Measurements from ENCODE around the gene CDH13. TPM values are rescaled to one million over a fixed set of nuclear protein-coding genes. Genes with fewer than 3 reads are reported as not detected.

CDH13 gene
- not detected for total RNA-seq

DNA sequence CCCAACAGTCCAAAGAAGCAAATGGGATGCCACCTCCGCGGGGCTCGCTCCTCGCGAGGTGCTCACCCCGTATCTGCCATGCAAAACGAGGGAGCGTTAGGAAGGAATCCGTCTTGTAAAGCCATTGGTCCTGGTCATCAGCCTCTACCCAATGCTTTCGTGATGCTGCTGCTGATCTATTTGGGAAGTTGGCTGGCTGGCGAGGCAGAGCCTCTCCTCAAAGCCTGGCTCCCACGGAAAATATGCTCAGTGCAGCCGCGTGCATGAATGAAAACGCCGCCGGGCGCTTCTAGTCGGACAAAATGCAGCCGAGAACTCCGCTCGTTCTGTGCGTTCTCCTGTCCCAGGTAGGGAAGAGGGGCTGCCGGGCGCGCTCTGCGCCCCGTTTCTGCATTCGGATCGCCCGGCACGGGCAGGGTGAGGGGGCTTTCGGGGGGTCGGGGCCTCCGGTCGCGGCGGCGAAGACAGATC, at the start of gene CDH13:
Gene CDH13, plus strand, starts transcription at position 179 of the 471 bp plus-strand sequence.
- H3K4me3 Mint-ChIP-seq = peak within 1 kb of the TSS; percentile 26 to 52
- peaks cover 70% of the 10 kb centered on the region for H3K27me3 Mint-ChIP-seq (ENCODE audit: low read depth)
- H3K36me3 Mint-ChIP-seq (ENCODE audit: insufficient read depth in 2 of 2) = no peaks in the 10 kb centered on the region
- no peaks in the 10 kb centered on the region for H3K9me3 Mint-ChIP-seq
- DNase-seq (no peak), ATAC-seq (replicated peaks in 1 of 2) (no peak)
- H3K4me1 Mint-ChIP-seq (ENCODE audit: low read depth) = peaks cover 6% of the 10 kb centered on the region
- no peak within 1 kb of the TSS for H3K27ac Mint-ChIP-seq

DNA sequence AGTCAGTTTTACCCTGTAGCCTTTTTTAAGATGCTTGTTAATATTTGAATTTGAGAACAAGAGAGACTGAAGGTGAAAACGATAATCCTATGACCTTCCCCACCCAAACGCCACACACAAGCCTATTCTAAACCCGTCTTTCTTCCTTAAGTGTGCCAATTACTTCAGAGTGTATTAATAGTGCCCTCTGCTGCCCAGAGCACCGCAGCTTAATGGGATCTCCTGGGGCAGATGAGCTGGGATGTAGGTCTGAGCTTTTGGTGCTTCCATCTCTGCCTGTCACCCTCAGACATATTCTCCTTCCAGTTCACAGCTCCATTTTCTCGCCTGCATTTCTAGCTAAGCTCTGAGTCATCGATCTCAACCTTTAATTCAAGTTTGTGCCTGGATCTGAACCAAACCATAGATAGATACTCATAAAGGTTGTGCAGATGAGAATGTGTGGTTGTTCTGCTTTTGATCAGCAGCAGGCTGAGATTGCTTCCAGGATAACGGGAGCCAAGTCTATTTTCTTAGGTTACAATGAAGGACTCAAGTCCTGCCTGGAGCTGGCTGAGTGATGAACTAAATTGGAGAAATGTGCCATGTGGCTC, 46.4 kb upstream of the CDH13 start:
- no peak overlapping the region for H3K27ac Mint-ChIP-seq
- no peak for ATAC-seq (replicated peaks in 1 of 2)

DNA sequence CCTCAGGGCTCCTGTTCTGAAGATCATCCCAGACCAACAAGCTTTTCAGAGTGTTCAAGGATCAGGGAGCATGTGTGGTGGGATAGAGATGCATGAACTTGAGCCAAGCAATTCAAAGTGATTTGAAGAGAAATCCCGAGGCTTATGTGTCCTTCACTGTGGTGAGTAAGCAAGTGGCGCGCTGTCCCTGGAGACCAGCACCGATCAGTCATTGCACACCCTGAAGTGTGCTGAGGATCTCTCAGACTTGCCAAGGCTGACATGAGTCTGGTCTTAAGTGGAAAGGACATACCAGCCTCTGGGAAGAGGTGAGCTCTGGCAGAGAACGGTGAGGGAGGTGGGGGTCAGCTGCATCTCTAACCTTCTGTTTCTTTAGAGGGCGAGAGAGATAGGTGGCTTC, 43.8 kb upstream of the CDH13 start:
- H3K4me3 Mint-ChIP-seq = no peak overlapping the region
- no peak overlapping the region for H3K27ac Mint-ChIP-seq
- no peak for ATAC-seq (replicated peaks in 1 of 2)
- no peaks in the 10 kb centered on the region for H3K36me3 Mint-ChIP-seq (ENCODE audit: insufficient read depth in 2 of 2)
- no peaks in the 10 kb centered on the region for H3K27me3 Mint-ChIP-seq (ENCODE audit: low read depth)
- no peaks in the 10 kb centered on the region for H3K4me1 Mint-ChIP-seq (ENCODE audit: low read depth)
- H3K9me3 Mint-ChIP-seq = no peaks in the 10 kb centered on the region
- no peak for DNase-seq

More for the DNA sequence above, 46.4 kb upstream of the CDH13 start:
- H3K27me3 Mint-ChIP-seq (ENCODE audit: low read depth) = no peaks in the 10 kb centered on the region
- no peaks in the 10 kb centered on the region for H3K36me3 Mint-ChIP-seq (ENCODE audit: insufficient read depth in 2 of 2)
- H3K4me3 Mint-ChIP-seq = no peak overlapping the region
- DNase-seq = no peak
- peaks cover 0 to 2% of the 10 kb centered on the region in 2 donors for H3K9me3 Mint-ChIP-seq
- no peaks in the 10 kb centered on the region for H3K4me1 Mint-ChIP-seq (ENCODE audit: low read depth)

DNA sequence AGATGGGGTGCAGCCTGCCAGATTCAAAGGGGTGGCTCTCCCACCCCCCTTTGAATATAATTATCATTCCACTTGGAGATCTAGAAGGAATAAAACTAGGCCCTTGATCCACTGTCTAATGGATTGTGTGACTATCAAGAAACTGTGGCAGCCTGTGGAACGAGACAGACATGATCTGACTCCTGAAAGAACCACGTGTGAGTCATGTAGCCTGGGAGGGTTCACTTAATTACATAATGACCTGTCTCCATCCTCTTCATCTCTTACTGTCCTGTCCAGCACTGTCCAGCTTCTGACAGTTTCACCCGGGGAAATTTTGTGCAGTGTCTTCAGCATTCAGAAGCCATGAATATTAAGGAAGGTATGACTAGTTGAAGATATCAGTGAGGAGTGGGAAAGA, 43.3 kb upstream of the CDH13 start:
- no peak overlapping the region for H3K27ac Mint-ChIP-seq
- no peaks in the 10 kb centered on the region for H3K27me3 Mint-ChIP-seq (ENCODE audit: low read depth)
- ATAC-seq (replicated peaks in 1 of 2) (no peak), DNase-seq (no peak)
- no peak overlapping the region for H3K4me3 Mint-ChIP-seq
- H3K36me3 Mint-ChIP-seq (ENCODE audit: insufficient read depth in 2 of 2) = no peaks in the 10 kb centered on the region
- H3K9me3 Mint-ChIP-seq = no peaks in the 10 kb centered on the region
- H3K4me1 Mint-ChIP-seq (ENCODE audit: low read depth) = no peaks in the 10 kb centered on the region

DNA sequence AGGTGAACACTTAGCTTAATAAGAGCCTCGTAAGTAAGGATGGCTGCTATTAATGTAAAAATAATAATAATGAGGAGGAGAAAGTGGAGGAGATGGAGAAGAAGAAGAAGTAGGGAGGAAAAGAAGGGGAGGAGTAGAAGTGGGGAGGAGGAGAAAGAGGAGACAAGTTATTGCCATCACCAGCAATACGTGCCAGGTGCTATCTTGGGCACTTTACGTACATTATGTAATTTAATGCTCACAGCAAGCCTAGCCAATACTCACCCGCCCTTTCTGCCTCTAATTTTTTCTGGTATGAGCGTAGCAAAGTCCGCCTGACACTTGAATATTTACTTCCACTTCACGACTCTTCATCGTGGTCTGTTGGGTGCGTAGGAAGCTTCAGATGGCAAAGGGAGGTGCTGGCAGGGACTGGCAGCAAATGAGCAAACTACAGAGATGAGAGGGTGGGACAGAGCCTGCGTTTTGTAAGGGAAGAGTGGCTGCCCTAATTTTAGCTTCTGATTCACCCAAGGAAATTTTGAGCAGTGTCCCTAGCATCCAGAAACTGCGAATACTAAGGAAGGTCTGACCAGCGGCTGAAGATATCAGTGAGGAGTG, 42.1 kb upstream of the CDH13 start:
- H3K27me3 Mint-ChIP-seq (ENCODE audit: low read depth) = no peaks in the 10 kb centered on the region
- H3K27ac Mint-ChIP-seq = no peak overlapping the region
- H3K4me1 Mint-ChIP-seq (ENCODE audit: low read depth) = no peaks in the 10 kb centered on the region
- H3K9me3 Mint-ChIP-seq = no peaks in the 10 kb centered on the region
- ATAC-seq (replicated peaks in 1 of 2) (no peak), DNase-seq (no peak)
- H3K36me3 Mint-ChIP-seq (ENCODE audit: insufficient read depth in 2 of 2) = no peaks in the 10 kb centered on the region
- H3K4me3 Mint-ChIP-seq = no peak overlapping the region

DNA sequence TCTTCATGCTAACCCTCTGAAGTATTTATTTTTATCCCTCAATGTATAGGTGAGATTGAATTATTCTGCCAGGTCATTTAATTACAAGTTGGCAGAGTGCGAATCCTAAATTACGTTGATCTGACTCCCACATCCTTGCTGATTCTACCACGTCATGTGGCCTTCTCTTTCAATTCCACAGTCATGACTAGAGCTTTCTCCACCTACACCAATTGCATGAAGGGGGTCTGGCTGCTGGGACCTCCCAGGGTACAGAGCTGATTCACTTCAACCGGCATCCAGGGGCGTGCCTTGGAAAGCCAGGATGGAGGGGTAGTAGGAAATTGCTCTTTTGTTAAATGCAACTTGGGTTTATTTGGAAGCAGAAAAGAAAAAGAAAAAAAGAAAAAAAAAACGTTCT, 41.1 kb upstream of the CDH13 start:
- Mint-ChIP-seq H3K4me1 (ENCODE audit: low read depth) (no peaks in the 10 kb centered on the region), H3K27ac (no peak overlapping the region), H3K36me3 (ENCODE audit: insufficient read depth in 2 of 2) (no peaks in the 10 kb centered on the region), H3K9me3 (no peaks in the 10 kb centered on the region), H3K4me3 (no peak overlapping the region), H3K27me3 (ENCODE audit: low read depth) (no peaks in the 10 kb centered on the region)
- no peak for DNase-seq
- ATAC-seq (replicated peaks in 1 of 2) = no peak

DNA sequence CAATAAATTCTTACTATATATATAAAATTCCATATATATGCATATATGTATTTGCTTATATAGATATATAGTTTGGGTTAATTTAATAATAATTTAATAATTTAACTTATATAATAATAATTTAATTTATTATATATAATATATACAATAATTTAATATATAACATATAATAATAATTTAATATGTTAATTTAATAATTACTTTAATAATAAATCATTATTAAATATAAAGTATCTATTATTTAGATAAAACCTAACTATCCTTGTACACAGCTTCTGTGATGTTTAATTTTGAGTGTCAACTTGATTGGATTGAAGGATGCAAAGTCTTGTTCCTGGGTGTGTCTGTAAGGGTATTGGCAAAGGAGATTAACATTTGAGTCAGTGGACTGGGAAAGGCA, 40.6 kb upstream of the CDH13 start:
- Mint-ChIP-seq H3K9me3 (no peaks in the 10 kb centered on the region), H3K4me1 (ENCODE audit: low read depth) (no peaks in the 10 kb centered on the region), H3K27ac (no peak overlapping the region), H3K36me3 (ENCODE audit: insufficient read depth in 2 of 2) (no peaks in the 10 kb centered on the region), H3K27me3 (ENCODE audit: low read depth) (no peaks in the 10 kb centered on the region), H3K4me3 (no peak overlapping the region)
- ATAC-seq (replicated peaks in 1 of 2) (no peak), DNase-seq (no peak)

DNA sequence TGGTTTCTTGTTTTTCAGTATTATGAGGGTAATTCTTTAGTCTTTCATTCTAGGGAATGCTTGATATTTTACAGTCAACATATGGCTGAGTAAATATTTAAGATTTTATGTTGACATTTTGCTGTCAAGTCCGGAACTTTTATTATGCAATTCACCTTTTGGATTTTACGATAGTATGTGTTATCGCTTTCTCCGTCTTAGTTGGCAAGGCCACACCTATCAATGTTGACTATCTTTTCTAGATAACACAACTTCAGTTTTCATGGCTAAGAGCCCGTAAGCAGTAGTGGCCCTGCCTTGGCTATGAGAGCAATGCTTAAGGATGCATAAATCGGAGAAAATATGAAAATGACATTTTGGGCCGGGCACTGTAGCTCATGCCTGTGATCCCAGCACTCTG, 39.5 kb upstream of the CDH13 start:
- Mint-ChIP-seq H3K27me3 (ENCODE audit: low read depth) (no peaks in the 10 kb centered on the region), H3K9me3 (no peaks in the 10 kb centered on the region), H3K4me1 (ENCODE audit: low read depth) (no peaks in the 10 kb centered on the region), H3K4me3 (no peak overlapping the region), H3K36me3 (ENCODE audit: insufficient read depth in 2 of 2) (no peaks in the 10 kb centered on the region), H3K27ac (no peak overlapping the region)
- ATAC-seq (replicated peaks in 1 of 2) (no peak), DNase-seq (no peak)

DNA sequence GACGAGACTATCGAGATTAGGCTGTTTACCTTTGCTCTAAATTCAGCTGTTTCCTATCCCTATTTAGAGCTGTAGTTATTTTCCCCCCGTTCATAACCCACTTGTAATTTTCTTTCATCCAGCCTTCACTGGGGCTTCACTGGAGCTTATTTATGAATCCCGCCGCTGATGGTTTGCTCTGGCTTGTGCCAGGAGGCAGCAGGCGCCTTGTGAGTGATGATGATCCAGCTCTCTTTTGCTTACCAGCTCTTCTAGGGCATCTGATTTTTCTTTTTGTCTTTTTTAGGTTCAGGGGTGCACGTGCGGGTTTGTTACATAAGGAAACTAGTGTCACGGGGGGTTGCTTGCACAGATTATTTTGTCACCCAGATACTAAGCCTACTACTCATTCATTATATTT, 37.4 kb upstream of the CDH13 start:
- no peaks in the 10 kb centered on the region for H3K36me3 Mint-ChIP-seq (ENCODE audit: insufficient read depth in 2 of 2)
- DNase-seq = no peak
- no peaks in the 10 kb centered on the region for H3K27me3 Mint-ChIP-seq (ENCODE audit: low read depth)
- no peaks in the 10 kb centered on the region for H3K9me3 Mint-ChIP-seq
- no peaks in the 10 kb centered on the region for H3K4me1 Mint-ChIP-seq (ENCODE audit: low read depth)
- ATAC-seq (replicated peaks in 1 of 2) = no peak
- no peak overlapping the region for H3K4me3 Mint-ChIP-seq
- H3K27ac Mint-ChIP-seq = no peak overlapping the region

DNA sequence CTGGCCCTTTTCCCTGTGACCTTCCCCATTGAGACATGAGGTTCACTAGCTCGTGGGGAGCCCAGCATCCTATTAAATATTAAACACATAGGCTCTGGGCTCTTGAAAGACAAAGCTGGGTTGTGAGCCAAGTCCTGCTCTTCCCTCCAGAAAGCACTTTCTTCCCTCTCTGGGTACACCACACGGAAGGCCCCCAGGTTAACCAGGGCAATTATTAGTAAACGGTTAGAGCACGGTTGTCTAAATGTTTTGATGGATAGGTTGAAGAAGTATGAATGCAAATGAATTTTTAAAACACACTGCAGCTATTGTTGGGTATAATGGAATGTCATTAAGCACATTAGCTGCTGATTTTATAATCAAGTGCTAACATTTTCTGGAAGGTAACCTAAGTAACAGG, 32.7 kb upstream of the CDH13 start:
- DNase-seq (no peak), ATAC-seq (replicated peaks in 1 of 2) (no peak)
- Mint-ChIP-seq H3K9me3 (no peaks in the 10 kb centered on the region), H3K27me3 (ENCODE audit: low read depth) (peaks cover 9% of the 10 kb centered on the region), H3K36me3 (ENCODE audit: insufficient read depth in 2 of 2) (no peaks in the 10 kb centered on the region), H3K4me1 (ENCODE audit: low read depth) (no peaks in the 10 kb centered on the region), H3K4me3 (no peak overlapping the region), H3K27ac (no peak overlapping the region)

DNA sequence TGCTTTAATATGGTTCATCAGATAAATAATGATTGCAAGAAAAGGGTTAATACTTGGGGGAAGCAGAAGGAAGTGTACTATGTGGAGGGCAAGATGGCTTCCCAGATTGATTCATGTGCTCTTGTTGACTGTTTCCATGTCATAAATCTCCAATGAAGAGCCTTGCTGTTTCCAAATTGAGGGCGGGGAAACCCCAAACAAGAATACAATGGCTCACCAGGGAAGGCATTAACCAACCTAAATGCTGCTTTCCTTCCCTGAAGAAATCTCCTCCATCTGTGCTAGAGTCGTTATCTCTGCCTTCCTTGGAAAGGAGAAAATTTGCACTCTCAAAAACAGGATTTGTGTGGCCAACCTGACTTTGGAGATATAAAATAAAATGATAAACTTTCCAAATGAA, 28.0 kb upstream of the CDH13 start:
- Mint-ChIP-seq H3K27me3 (ENCODE audit: low read depth) (peaks cover 9% of the 10 kb centered on the region), H3K9me3 (peaks cover 0 to 2% of the 10 kb centered on the region in 2 donors), H3K36me3 (ENCODE audit: insufficient read depth in 2 of 2) (no peaks in the 10 kb centered on the region), H3K27ac (no peak overlapping the region), H3K4me1 (ENCODE audit: low read depth) (no peaks in the 10 kb centered on the region), H3K4me3 (no peak overlapping the region)
- DNase-seq (no peak), ATAC-seq (replicated peaks in 1 of 2) (no peak)

DNA sequence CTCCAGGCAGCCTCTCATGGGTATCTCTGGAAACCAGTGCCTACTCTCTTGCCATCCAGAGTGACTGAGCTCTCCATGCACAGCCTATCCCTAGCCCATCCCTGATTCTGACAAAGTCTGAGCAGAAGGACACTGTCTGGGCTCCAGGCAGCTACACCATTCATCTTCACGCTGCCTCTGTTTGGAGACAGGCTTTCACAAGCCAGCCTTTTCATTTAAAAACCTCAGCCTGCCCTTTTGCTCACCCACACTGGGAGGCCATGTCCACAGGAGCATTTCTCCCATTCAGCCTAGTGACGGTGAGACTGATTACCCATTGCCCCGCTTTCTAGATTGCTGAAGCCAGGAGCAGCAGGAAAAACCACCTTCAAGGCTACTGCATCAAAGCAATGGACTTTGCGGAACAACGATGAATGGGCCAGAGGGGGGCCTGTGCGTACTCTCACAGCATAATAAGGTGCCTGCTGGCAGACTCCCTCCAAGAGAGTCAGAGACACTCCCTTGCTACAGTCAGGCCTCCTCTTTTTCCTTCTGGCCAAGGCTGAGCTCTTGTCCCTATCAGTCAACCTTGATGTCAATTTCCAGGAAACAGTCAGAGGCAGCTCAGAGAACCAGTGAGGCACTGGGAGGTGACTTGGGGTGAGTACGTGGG, 24.7 kb upstream of the CDH13 start:
- H3K27ac Mint-ChIP-seq = no peak overlapping the region
- H3K27me3 Mint-ChIP-seq (ENCODE audit: low read depth) = peaks cover 14% of the 10 kb centered on the region

DNA sequence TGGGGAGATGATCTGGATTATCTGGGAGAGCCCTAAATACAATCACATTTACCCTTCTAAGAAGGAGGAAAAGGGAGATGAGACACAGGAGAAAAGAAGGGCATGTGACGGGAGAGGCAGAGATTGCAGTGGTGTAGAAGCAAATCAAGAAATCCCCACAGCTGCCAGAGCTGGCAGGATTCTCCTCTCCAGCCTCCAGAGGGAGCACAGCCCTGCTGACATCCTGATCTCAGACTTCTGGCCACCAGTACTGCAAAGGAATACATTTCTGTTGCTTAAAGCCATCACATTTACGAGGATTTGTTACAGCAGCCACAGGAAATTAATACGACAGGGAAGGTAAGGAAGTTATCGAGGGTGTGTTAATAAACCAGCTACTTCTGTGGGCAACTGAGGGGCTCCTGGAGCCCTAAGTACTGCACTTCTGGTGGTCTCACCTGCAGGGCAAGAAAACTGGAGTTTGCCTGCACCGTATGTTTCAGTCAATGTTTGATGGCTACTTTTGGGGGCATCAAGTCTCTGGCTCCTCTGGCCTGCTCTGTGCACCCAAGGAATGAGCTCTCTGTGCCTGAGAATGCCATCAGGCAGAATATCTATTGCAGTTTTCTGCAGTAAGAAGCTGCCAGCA, 22.9 kb upstream of the CDH13 start:
- ATAC-seq (replicated peaks in 1 of 2) (no peak), DNase-seq (no peak)
- peaks cover 6% of the 10 kb centered on the region for H3K27me3 Mint-ChIP-seq (ENCODE audit: low read depth)
- no peak overlapping the region for H3K27ac Mint-ChIP-seq
- H3K4me1 Mint-ChIP-seq (ENCODE audit: low read depth) = no peaks in the 10 kb centered on the region
- H3K9me3 Mint-ChIP-seq = peaks cover 0 to 2% of the 10 kb centered on the region in 2 donors
- no peak overlapping the region for H3K4me3 Mint-ChIP-seq
- H3K36me3 Mint-ChIP-seq (ENCODE audit: insufficient read depth in 2 of 2) = no peaks in the 10 kb centered on the region

More for the DNA sequence above, 24.7 kb upstream of the CDH13 start:
- DNase-seq (no peak), ATAC-seq (replicated peaks in 1 of 2) (no peak)
- H3K4me3 Mint-ChIP-seq = no peak overlapping the region
- H3K9me3 Mint-ChIP-seq = peaks cover 0 to 2% of the 10 kb centered on the region in 2 donors
- H3K36me3 Mint-ChIP-seq (ENCODE audit: insufficient read depth in 2 of 2) = no peaks in the 10 kb centered on the region
- no peaks in the 10 kb centered on the region for H3K4me1 Mint-ChIP-seq (ENCODE audit: low read depth)

Measured in activated T-cell treated with anti-CD3 and anti-CD28 coated beads, Interleukin-2, amount 50 U/mL, for 72 hours (primary cell).